Measurements from ENCODE around the gene ZFYVE28.

Gene ZFYVE28

DNA sequence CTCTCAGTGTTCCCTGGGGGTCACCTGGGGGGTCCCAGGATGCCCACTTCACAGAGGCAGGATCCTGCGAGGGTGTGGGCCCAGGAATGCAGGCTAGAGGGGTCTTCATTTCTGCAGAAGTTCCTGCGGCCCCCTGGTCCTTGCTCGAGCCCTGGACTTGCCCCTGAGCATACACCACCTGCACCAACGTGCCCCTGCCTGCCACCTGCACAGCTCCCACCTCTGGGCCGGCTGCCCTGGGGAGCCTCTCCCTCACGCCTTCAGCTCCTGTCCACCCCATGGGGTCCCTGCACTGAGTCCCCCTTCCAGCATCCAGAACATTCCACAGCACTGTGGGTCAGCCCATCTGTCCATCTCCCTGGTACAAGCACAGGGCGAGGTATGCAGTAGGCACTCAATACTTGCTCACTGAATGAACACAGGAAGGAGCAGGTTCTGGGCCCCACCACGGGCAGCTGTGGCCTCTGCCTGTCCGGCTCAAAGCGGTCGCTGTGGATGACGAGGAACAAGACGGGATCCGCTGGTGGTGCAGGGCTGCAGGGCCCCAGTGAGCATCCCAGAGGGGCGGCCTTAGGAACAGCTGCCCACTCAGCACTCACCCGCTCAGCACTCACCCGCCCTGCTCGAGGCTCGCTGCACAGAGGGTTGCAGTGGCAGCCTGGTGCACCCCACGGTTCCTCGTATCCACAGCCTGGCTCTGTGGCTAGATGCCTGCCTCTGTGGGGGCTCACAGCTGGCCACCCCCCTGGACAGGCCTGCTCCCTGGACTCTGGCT lies 86.1 kb downstream of the ZFYVE28 start:
- DNase-seq, result peak in 5 of 42 donors; percentile 9 to 26 (median 21)
- intact Hi-C loops (cut with DNase I), result no loop called here

DNA sequence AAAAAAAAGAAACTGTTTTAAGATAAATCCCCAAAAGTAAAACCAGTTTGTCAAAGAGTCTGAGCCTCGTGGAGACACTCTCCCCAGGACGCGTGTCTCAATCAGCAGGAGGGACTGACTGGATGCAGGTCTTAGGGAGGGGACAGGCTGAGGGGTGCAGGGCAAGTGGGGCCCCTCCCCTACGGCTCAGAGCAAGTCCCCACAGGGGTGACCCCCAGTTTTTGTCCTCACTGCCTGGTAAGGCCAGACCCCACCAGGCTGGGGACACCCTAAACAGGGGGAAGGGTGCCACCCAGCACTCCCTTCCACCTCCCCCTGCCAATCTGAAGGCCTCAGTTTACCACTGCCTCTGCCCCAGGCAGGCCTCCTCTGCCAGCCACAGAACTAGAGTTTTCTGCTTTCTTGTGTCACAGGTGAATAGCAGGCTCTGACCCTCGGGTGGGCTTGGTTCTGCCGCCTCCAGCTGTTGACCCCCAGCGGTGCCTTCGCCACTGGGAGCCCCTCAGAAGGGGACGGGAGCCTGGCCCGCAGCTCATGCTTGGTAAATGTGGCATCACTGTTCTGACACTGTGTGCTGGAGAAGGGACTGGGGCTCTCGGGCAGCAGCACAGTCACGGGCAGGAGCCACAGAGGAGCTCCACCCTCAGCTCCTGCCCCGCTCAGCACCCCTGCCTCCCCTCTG lies 86.8 kb downstream of the ZFYVE28 start:
- DNase-seq, result peak in 5 of 42 donors; percentile 8 to 31 (median 18)
- intact Hi-C loops (cut with DNase I), result no loop called here

DNA sequence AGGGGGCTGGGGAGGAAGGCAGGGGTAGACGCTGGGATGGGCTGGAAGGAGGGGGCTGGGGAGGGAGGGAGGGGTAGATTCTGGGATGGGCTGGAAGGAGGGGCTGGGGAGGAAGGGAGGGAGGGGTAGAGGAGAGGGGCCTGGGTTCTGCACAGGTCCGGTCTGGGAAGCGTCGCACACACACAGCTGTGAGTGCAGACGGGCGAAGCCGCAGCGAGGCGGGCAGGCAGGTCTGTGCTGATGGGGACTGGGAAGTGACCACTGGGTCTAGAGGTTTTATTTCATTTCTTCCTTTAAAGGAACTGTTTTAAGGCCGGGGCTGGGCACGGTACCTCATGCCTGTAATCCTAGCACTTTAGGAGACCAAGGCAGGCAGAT lies 87.4 kb downstream of the ZFYVE28 start:
- DNase-seq, result peak in 3 of 42 donors; percentile 4 to 22 (median 11)
- intact Hi-C loops (cut with DNase I), result no loop called here

DNA sequence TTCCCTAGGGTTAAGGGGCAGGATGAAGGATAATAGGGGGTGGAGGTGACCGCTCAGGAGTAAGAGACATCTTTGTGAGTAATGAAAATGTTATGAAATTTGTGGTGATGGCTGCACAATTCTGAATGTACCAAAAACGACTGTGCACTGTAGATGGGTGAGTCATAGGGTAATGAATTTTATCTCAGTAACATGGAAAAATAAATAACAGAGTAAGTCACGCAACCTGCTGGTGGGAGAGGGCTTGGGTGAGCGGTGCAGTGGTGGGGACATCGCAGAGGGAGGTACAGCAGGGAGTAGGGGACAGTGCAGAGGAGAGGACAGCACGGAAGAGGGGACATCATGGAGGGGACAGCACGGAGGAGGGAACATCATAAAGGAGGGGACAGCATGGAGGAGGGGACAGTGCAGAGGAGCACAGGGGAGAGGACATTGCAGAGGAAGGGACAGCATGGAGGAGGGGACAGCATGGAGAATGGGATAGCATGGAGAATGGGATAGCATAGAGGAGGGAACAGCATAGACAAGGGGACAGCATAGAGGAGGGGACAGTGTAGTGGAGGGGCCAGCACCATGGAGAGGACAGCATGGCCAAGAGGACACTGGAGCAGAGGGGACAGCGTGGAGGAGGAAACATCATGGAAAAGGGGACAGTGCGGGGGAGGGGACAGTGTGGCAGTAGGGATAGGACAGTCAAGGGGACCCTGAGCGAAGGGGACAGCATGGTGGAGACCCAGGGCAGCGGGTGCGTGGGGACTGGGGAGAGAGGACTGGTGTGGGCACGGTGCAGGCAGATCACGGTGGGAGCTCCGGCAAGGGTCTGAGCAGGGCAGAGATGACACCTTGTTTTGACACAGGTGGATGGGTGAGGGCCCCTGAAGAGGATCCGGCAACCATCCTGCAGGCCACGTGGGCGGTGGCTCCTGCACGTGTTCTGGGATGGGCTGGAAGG lies 88.1 kb downstream of the ZFYVE28 start:
- intact Hi-C loops (cut with DNase I), result no loop called here
- DNase-seq, result peak in 5 of 42 donors; percentile 13 to 32 (median 25)

DNA sequence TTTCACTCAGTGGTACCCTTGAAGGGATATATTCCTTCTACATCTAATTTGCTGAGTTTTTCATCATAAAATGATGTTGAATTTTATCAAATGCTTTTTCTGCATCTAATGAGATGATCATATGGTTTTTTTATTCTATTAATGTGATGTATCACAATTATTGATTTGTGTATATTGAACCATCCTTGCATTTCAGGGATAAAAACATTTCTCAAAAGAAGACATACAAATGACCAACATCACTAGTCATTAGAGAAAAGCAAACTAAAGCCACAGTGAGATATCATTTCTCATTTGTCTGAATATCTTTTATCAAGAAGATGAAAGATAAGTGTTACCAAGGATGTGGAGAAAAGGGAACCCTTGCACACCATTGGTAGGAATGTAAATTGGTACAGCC lies 90.9 kb downstream of the ZFYVE28 start:
- intact Hi-C loops (cut with DNase I), result no loop called here
- no peak for DNase-seq

DNA sequence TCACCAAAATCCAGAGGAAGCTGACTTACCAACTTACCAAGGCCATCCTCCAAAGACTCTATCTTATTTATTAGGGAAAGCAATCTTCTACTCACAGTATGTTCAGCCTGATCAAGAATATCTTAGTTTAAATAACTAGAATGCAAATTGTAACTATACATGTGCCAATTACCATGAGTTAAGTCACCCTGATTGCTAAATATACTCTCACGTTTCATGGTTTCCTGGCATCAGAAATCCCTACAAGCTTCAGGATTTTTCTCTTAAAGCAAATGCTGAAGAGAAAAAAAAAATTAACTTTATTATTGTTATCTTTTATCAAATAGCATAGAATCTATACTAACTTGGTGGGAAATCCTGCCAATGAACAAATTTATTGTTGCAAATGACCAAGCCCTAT lies 93.6 kb downstream of the ZFYVE28 start:
- intact Hi-C loops (cut with DNase I), result no loop called here
- DNase-seq, result no peak

DNA sequence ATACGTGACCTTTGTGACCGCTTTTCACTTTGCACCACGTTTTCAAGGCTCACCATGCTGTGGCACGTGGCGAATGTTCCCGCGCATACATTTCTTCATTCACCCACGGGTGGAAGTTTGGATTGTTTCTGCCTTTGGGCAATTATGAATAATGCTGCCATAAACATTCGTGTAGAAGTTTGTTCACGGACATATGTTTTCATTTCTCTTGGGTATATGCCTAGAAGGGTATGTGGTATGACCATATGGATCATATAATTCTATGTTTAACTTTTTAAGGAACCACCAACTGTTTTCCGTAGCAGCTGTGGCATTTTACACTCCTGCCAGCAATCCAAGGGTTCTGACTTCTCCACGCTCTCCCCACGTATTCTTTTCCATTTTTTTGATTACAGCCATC lies 95.6 kb downstream of the ZFYVE28 start:
- intact Hi-C loops (cut with DNase I), result no loop called here
- DNase-seq, result peak in 1 of 42 donors; percentile 13

DNA sequence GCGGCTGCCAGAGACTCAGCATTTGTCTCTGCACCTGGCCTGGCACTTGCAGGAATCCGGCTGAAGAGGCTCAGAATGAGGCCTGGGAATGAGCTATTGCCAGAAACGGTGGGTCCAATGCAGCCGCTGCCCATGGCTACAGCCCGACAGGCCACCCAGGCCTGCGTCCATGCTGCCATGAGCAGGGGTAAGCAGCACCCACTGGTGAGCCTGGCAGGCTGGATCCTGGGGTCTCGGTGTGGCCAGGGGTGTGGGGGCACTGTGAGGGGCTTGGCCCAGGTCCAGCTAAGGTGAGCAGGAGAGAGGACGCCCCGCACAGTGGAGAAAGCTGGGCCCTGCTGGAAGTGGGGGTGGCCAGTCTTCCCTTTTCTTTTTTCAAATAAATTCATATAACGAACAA lies 96.2 kb downstream of the ZFYVE28 start:
- DNase-seq, result peak in 4 of 42 donors; percentile 14 to 35 (median 26)
- intact Hi-C loops (cut with DNase I), result no loop called here

DNA sequence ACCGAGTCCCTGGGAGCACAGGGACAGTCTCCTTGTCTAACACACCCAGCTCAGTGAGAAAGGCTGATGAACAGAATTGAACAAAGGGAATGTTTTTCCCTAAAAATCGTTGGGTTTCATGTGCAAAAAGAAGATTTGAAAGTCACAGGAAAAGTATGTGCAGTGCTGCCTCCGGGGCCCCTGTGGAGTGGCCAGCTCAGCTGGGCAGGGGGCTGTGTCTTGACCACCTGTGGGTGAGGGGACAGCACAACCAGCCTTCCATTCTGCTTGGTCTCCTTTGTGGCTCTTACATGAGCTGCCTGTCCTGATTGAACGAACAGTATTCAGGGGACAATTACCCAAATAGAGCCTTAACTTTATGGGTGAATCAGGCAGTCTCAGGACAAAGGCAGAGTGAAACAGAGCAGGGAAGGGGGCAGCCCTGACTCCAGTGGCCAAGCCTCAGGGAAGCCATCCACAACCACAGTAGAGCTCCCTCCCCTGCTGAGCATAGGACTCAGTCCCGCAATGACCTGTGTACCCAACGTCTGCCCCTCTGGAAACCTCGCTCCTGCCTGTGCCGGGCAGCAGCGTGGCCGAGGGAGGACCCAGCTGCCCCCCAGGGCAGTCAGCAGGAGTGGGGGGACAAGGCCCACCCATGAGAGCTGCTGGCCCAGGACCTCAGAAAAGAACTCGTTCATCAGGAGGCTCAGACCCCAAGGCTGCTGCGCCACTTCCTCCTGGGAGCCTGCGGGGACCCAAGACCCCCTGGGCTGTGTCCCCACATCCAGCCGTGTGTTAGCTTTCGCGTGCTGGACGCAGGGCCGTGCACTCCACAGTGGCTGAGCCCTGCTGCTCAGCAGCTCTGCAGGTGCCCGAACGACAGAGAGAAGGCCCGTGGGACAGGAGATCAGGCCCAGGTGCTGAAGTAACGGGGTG lies 96.9 kb downstream of the ZFYVE28 start:
- DNase-seq, result peak in 5 of 42 donors; percentile 1 to 20 (median 7)
- intact Hi-C loops (cut with DNase I), result no loop called here

DNA sequence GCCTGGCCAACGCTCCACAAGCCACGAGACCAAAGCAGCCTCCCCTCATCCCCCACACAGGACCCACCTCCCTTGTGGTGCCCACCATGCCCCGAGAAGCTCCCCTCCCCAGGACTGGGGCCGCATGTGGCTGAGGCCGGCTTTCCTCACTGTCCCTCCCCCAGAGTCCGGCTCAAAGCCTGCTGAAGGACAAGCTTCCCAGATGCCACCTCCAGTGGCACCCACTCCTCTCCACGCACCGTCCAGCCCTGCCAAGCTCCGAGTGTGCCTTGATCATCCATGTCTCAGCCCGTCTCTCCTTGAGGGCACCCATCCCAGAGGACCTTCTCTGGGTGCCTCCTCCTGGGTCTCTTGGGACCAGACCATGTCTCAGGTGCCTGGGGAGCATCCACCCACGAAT lies 97.7 kb downstream of the ZFYVE28 start:
- DNase-seq, result peak in 6 of 42 donors; percentile 5 to 28 (median 12)
- intact Hi-C loops (cut with DNase I), result no loop called here

DNA sequence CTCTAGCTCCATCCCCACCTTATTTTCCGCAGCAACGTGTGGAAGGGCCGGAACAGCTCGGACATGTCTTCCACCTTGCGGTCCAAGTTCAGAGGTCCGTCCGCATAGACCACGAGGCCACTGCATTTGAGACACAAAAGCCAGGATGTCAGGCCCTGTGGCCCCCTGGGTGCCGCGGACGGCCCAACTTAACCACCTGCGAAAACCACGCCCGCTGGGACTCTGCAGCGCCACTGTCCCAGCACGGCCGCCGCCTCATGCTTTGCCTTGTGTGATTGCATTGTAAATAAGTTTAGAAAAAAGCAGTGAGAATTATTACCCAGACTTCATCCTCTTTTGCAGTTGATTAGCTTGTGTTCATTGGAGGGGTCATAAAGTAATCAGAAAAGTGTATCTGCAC lies 98.3 kb downstream of the ZFYVE28 start:
- peak in 6 of 42 donors; percentile 10 to 29 (median 18) for DNase-seq
- intact Hi-C loops (cut with DNase I), result no loop called here

DNA sequence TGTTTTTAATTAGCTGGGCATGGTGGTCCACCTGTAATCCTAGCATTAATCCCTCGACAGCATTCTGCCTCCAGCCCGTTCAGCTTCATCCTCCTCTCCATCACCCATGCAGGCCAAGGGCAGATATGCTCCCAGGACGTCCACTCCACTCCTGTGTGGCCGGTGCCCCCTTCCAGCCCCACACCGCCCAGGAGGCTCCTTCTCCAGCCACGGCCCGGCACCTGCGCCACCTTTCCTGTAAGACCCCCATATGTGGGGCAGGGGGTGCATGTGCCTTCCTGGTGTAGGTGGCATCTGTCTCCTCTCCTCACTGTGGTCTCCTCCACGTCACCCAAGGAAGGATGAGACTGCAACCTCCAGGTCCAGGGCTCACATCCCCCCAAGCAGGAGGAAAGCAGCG lies 99.6 kb downstream of the ZFYVE28 start:
- intact Hi-C loops (cut with DNase I), result no loop called here

DNA sequence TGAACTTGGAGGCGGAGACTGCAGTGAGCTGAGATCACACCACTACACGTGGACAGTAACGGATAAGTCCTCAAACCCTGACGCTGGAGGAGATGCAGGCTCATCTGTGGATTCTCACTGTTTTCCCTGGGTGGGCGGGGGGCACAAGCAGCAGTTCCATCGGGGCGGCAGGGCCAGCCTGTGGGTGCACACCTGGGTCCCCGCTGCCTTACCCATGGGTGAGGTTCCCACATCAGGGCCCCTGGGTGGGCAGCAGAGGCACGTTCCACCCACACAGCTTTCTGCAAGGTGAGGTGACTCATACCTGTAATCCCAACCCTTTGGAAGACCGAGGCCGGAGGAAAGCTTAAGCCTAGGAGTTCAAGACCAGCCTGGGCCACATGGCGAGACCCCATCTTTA lies 100.0 kb downstream of the ZFYVE28 start:
- peak in 5 of 42 donors; percentile 14 to 36 (median 20) for DNase-seq
- intact Hi-C loops (cut with DNase I), result no loop called here

More for the DNA sequence above, 99.6 kb downstream of the ZFYVE28 start:
- peak in 5 of 42 donors; percentile 4 to 25 (median 12) for DNase-seq

DNA sequence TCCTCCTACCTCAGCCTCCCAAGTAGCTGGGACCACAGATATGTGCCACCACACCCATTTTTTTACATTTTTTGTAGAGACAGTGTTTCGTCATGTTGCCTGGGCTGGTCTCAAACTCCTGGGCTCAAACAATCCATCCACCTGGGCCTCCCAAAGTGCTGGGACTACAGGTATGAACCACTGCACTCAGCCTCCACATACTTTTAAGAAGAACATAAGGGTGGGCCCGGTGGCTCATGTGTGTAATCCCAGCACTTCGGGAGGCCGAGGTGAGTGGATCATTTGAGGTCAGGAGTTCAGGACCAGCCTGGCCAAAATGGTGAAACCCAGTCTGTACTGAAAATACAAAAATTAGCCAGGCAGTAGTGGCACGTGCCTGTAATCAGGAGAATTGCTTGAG lies 105.1 kb downstream of the ZFYVE28 start:
- peak in 3 of 42 donors; percentile 3 to 28 (median 5) for DNase-seq
- intact Hi-C loops (cut with DNase I), result no loop called here

DNA sequence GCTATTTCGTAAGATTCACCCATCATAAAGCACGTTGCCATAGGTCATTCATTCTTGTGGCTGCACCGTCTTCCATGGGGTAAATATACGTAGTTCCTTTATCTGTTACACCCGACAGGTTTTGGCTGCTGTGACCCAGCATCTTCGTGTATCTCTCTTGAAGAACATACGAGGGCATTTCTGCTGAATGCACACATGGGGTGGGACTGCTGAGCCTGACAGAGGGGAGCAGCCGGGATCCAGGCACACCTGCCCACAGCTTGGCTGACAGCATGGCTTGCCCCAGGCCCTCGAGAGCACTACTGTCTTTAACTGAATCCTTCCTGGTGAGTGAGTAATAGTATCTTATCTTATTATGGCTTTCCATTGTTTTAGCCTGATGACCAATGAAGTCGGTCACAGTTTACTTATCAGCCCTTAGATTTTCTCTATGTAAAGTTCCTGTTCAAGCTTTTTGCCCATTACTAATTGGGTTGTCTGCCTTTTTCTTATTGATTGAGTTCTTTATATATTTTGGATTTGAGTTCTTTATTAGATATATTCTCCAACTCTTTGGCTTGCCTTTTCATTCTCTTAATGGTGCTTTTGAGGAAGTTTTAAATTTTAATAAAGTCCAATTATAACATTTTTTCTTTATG lies 111.6 kb downstream of the ZFYVE28 start:
- intact Hi-C loops (cut with DNase I), result no loop called here
- DNase-seq, result peak in 3 of 42 donors; percentile 9 to 38 (median 18)

DNA sequence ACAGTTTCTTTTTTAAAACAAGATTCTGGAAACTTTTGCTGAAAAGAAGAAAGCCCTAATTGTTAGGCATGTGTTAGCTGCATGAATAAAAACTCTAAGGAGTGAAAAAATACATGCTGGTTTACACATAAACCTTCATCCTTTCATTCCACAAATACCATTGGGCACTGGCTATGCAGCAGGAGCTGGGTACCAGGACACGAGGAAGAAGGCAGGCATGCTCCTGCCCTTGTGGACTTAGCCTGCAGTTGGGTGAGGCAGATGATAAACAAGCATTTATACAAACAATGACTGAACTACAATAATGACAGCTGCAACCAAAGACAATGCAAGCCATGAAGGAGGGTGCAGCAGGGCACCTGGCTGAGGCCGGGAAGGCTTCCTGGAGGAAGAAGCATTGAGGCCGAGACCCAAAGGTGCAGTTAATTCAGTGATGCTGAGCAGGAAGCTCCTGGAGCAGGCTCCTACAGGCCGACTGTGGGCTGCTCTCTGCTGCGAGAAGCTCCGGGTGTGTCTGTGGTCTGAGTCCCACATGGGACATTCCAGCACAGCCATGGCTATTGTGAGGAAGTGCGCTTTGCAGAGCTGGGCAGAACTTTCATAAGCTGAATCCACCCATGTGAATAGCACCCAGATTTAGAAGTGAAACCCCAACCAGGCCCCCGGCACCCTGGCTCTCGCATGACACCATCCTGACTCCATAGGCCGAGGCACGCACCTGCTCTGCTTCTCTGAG lies 112.5 kb downstream of the ZFYVE28 start:
- peak in 7 of 42 donors; percentile 1 to 42 (median 35) for DNase-seq
- intact Hi-C loops (cut with DNase I), result no loop called here
